HG03159 (cell line): Measurements from ENCODE around the gene FTO.

Experiments
- ATAC-seq: cut with Tn5 transposase; IDR thresholded peaks from one replicate; pipeline ENCODE4 v1.9.1; 2021; ENCODE audit warnings: mild to moderate bottlenecking, moderate library complexity; ENCODE audit not compliant: unreplicated experiment

Gene FTO

DNA sequence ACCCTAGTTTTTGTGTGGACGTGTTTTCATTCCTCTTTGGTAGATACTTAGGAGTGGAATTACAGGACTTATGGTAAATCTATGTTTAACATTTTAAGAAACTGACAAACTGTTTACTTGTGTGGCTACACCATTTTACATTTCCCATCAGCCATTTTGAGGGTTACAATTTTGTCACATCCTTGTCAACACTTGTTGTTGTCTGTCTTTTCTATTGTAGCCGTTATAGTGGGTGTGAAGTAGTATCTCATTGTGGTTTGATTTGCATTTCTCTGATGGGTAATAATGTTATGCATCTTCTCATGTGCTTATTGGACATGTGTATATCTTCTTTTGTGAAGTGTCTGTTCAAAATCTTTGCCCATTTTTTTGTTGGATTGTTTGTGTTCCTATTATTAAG is 4.5 kb downstream of the FTO start:
- ATAC-seq, result no peak

DNA sequence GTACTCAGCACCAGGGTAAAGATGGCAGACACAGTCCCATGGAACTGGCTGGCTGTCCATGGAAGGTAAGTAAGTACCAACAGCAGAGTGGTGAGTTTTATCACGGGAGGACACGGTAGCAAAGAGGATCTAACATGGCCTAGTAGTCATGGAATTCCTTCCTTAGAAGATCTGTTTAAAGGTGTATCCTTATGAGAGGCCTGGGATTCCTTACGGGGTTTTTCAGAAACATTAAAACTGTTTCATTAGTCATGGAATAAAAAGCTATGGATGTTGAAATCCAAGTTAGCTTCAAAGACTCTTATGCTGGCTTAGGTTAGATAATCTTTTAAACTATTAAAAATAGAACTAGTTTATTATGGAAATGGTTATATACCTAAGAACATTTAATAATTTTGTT is 7.4 kb downstream of the FTO start:
- ATAC-seq, result no peak

DNA sequence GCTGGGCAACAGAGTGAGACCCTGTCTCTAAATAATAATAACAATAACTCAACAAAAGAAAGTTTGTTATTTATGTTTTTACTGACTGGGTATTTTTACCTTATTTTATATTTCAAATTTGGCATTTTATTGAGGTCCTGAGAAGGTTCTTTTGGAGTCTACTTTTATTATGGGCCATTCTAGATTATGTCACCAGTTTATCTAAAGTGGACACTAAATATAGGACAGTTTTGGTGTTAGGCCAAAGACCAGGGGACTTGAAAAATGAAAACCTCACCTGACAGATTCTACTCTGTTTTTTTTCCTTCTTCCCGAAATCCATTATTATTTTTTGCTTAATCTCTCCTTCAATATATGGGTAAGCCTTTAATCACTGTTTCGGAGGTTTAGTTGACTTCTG is 8.1 kb downstream of the FTO start:
- no peak for ATAC-seq

DNA sequence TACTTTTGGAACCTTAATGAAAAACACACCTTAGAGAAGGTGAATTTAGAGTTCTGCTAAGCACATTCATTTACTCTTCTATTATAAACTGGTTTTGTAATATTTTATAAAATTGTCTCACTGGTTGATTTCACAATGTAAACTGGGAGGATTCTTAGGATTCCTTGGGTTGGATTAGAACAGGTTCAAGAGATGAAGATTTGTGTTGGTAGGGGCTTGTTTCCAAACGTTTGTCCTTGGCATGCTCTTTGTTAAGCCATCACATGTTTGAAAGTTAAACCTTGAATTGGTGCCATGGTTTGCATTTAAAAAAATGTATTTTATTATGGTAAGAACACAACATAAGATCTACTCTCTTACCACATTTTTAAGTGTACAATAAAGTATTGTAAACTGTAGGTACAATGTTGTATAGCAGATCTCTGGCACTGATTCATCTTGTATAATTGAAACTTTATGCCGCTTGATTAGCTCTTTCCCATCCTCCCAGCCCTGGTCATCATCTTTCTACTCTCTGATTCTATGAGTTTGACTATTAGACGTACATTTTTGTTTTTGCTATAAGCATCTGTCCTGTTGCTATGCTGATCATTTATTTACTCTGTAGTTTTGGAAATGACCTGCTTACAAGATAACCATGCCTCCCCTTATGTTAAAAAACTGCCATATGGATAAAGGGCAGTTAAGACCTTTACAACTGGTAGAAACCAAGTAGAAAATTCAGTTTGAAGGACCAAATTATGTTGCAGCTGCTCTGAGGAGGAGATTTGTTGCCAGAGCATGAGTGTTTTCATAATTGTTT is 9.6 kb downstream of the FTO start:
- ATAC-seq, result no peak

DNA sequence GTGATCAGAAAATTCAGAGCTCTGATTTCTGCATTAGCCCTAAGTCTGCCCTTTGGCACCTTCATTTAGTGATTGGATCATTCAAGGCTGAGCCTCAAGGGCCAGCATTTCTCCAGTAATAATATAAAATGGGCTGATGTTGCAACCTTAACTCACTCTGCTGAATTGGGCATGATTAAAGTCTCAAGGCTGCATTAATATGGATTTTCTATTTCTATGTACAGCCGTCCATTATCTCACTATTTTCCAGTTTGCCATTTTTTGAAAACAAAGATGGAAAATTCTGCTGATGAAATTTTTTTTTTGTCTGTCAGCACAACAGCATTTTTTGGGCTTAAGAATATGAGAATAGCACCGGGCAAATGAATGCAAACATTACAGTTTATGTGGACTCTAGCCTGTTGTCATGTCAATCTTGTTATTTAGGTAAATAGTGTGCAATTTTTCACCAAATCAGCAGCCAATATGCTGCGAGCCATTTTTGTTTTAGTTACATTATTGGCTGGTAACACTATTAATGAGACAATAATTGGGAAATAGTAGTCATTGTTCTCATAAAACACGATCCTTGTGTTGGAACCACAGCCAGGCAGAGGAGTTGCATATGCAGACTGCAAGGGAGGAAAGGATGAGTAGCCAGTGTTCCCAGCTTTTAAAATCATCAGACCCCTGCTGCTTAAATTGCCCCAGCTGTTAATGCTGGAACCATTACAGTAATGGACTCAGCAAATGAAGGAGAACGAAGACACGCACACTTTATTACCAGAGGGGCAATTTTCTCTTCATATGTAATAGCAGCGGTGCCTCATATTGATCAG is 10.5 kb downstream of the FTO start:
- ATAC-seq, result no peak

DNA sequence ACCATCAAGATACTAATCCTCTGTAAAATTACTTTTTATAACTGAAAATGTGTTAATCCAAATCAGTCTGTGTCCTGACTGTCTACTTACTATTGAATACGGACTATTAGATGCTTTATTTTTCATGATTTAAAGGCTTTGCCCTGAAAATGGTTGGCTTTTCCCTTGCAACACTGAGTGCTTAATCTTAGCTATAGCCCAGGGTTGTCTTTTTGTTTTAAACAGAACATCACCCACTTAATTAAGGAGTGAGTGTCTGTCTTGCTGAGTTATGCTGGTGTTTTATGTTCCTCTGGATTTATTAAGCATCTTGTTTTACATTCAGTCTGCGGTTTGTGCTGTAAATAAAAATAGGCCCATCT is 11.0 kb downstream of the FTO start:
- no peak for ATAC-seq

DNA sequence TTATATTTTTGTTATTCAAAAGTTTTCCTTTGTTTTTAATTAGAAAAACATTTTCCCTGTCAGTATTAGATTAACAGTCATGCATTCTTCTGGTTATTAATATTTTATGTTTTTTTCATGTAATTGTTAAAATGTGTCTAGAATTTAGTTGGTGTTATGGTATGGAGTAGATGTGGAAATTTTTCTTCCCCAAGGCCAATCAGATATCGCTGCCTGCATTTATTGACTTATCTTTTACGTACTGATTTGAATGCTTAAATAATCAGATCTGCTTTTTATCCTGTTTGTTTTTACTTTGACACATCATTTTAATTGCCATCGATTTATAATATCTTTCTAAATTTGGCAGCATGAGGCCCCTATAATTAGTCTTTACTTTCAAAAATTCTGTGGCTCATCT is 13.6 kb downstream of the FTO start:
- no peak for ATAC-seq

DNA sequence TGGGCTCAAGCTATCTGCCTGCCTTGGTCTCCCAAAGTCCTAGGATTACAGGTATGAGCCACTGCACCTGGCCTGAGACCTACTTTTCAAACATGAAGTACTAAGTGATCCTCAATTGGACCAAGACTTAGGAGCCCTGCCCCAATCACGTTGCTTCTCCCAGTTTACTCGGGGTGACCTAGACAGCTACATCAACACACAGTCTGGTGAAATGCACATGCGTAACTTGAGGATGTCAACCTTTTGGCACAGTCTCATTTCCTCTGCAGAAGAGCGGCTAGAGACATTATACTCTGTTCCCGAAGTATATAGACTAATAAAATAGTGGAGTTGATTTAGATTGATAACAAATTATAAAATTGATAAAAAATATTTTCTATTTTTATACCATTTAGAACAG is 17.1 kb downstream of the FTO start:
- no peak for ATAC-seq

DNA sequence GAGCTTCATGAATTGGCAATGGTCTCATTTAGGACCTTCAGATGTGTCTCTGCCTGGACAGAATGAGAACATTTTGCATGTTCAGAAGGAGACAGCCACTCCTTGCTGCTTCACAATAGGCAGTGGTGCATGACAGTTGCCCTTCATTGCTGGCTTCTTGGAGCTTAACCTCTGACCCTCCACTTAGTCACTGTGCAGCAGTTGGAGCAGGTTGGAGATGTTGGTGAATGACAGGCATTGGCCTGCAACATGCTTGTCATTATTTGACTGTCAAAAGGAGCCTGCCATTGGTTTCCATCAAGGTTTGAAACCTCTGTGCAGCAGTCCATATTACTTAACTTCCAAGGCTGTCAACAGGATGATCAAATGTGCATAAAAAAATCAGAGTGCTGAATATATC is 22.7 kb downstream of the FTO start:
- no peak for ATAC-seq

DNA sequence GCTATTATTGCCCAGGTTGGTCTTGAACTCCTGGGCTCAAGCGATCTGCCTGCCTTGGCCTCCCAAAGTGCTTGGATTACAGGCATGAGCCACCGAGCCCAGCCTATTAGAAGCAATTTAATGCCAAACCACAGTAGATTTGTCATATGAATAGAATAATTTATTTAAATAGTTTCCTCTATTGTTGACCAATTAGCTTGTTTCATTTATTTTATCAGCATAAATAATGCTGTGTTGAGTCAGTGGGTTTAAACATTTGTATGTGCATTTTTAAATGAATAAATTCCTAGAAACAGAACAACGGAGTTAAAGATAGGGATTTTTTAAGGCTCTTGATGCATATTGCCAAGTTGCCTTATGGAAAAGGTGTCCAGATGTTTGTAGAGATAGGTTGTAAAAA is 26.7 kb downstream of the FTO start:
- ATAC-seq, result no peak

DNA sequence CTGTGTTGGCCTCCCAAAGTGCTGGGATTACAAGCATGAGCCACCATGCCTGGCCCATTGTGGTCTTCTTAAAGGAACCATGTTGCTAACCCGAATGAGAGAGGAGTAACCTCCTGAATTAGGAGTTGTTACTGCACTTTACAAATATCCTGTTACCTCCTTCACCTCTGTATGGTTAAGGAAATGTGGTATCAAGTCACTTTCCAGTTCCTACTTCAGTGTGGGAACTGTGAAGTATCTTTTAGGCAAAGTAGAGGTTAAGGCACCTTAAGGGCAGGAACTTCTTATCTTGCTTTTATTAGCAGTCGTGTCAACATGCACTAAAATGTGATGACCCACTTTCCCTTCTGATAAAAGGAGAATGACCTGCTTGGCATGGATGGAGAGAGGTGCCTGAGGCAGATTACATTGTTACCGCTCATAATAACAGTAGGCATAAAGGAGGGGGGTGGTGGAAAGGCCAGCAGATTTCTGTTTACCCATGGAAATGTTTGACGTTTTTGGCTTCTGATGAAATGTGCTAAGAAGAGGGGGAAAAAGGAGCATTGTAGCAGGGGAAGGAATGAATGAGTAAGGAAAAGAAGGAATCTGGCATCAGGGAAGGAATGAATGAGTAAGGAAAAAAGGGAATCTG is 28.5 kb downstream of the FTO start:
- no peak for ATAC-seq

DNA sequence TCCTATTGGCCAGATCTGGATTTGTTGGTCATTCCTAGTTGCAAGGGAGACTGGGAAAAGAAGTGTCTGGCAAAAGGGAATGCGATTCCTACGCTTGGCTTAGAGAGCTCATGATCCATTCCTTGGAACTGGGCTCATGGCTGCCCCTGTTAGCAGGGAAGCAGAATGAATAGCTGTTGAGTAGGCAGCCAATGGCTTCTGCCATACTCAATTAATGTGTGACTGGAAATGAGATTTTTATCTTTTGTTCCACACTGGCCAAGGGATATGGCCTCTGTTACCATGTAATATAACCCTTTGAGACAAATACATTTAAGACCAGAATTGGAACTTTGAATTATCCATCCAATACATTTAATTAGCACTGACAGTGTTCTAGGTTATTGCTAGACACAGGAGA is 31.0 kb downstream of the FTO start:
- no peak for ATAC-seq

DNA sequence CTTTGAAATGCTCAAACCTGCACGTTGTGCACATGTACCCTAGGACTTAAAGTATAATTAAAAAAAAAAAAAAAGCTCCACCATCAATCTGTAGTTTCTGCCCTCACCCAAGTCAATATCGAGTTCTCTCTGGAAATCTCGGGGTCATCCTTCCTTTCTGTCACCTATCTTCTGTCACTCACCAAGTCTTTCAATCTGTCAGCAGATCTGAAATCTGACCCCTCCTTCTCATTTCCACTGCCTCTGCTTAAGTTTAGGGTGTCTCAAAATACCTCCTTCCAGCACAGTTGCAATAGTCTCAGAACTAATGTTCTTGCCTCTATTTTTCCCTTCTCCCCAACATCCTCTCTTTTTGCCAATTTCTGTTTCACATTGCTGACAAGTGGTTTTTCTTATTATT is 32.3 kb downstream of the FTO start:
- ATAC-seq, result no peak

DNA sequence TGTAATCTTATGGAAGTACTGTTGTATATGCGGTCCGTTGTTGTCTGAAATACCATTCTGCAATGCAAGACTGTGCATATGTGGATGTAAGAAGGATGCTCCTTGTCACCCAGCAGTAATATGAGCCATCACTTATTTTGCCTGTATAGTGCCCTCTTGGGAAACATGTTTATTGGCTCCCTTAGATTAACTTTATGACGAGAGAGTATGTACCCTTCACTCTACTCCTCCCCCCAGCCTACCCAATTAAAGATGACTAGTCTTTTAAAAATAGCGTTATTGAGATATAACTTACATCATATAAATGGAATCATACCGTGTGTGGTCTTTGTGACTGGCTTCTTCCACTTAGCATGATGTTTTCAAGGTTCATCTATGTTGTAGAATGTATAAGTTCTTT is 33.6 kb downstream of the FTO start:
- ATAC-seq, result no peak

DNA sequence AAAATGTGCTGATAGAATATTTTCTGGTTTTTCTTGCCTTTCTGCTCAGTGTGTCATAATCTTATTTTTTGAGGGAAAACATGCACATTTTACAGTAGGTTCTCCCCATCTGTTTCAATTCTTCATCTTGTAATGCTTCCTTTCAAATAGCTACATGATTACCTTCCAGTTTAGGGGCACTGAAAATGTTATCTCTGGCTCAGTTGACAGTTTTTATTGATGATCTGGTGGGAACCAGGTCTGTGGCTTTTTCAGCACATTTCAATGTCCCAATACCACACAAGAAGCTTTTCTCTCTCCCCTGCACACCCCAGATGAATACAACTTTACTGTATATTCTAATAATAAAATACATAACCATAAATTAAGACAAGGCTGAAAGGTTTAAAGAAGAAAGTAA is 36.5 kb downstream of the FTO start:
- ATAC-seq, result no peak

DNA sequence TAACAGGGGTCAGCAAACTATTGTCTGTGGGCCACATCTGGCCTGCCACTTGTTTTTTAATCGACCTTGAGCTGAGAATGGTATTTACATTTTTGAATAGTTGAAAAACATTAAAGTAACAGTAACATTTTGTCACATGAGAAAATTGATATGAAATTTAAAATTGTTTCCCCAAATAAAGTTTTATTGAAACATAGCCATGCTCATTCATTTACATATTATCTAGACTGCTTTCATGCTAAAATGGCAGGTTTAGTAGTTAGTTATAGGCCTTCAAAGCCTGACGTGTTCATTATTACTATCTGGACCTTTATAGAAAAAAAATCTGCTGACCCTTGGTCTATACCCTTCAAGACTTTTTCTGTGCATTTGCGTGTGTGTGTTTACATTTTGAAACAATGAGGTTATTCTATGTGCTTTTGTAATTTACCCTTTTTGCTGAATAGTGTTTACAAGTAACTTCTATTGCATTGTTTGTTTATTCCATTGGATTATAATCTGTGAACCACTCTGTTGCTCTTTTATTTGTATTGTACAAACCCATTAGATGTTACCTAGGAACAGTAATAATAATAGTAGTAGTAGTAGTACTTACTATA is 37.1 kb downstream of the FTO start:
- ATAC-seq, result no peak

DNA sequence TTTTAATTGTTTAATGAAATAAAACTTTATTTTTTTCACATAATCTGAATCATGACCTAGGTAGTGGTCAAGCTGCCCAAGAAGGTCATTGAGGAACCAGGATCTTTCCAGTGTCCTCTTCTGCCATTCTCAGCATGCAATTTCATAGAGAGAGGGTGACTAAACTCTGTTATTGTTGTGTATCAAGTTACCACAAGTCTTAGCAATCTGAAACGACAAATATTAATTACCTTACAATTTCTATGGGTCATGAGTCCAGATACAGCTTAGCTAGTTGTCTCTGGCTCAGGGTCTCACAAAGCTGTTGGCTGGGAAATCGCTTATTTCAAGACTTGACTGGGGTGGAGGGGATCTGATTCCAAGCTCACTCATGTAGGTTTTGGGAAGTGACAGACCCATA is 37.6 kb downstream of the FTO start:
- no peak for ATAC-seq

DNA sequence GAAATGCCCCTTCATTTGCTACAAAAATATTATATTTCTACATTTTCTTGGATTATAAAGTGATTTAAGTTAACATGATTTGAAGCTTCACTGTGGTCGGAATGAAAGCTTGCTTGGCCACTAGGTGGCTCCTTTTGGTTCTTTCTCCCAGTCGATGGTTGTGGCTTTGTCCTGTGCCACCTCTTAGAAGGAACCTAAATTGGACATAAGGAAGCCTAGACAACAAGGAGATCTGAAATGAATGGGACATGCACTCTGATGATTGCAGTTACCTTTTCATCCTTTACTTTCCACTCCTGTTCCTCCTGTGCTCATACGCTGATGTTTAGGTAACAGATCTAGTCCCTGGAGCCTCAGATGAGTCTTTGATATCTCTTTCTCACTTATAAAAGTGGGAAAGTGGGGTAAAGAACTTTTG is 39.2 kb downstream of the FTO start:
- ATAC-seq, result no peak

DNA sequence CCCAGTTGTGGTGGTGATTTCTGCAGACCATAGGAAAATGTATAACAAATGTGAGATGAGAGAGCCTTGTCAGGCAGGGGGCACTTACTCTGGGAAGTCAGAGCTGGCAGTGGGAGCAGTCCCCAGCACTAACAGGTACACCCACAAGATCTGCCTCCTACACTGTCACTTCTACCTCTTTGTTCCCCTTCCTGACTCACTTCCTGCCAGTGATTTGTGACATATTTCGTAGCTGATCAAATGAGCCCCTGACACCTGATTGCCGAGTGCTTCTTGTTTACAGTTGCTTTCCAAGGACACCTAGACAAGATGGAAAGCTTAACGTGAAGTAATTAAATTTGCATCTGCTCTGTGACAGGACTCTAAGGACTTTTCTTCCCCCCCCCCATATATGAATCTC is 40.5 kb downstream of the FTO start:
- no peak for ATAC-seq

DNA sequence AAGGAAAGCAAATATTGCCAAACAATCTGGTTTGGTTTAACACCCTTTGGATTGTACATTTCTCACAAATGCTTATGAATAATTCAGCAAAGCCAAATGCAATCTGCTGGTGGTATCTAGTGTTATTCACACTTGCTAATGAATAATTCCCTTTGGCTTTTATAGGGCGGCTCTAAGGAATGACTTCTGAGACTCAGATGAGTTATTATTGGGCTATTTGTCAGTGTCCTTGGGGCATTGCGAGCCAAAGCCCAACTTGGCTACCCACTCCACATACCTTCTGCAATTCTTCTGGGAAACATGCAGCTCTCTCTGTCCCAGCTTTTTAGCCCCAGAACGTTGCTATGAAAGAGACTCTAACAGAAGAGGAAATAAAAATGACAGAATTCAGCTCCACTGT is 41.1 kb downstream of the FTO start:
- ATAC-seq, result no peak

DNA sequence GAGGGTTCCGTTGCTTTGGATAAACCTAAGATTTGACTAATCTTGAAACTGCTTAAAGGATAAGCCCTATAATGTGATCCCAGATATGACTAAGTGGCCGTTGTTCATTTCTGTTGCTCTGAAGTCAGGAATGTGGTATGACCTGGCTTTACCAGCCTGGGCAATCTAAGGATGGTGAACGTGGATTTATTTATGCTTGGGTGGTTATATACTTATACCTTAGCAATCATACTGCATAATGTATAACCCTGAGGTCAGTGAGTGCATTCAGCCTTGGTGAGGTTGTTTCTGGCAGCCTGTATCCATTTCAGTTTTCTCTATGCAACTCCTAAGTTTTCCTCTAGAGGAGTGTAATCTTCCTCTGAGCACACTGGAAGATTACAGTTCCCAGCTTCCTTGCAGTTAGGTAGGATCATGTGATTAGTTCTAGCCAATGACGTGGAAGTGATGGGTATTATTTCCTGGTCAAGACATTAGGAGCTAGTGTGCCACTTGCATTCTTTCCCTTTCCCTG is 41.9 kb downstream of the FTO start:
- no peak for ATAC-seq
